ENCODE data around the gene INHBA.

- TF ChIP-seq CTCF (IDR thresholded peaks at IDR 0.05; ENCODE audit: low read length) (no peak), EZH2phosphoT487 (IDR thresholded peaks at IDR 0.05; ENCODE audit: low read length) (no peak), EZH2 (optimal IDR thresholded peaks at IDR 0.05; ENCODE audit: low read depth, low read length) (no peak)
Measured at GRCh38 chr7:41732436-41732785, 29.5 kb upstream of the INHBA start.
